IPS-11a (cell line): ENCODE measurements around the gene RNF220.
"Not testable (repeated sequence)": the region's sequence is repeated elsewhere in the genome, so short reads cannot be mapped to it uniquely, and the experiment has no call there.

Source experiments
- H3K4me3 ChIP-seq: one replicate; pipeline ENCODE4 v1.5.1; 2013; ENCODE audit warnings: low read depth, low read length, control low read depth

Gene RNF220

GRCh38 chr1:44695671-44696070 lies 290.6 kb downstream of the RNF220 start:
- no peak overlapping the region for H3K4me3 ChIP-seq

- H3K4me3 ChIP-seq: no peak overlapping the region
These were observed 291.0 kb downstream of the RNF220 start for GRCh38 chr1:44696101-44696500.

GRCh38 chr1:44696789-44697345 lies 291.8 kb downstream of the RNF220 start:
- no peak overlapping the region for H3K4me3 ChIP-seq

GRCh38 chr1:44698138-44698537 lies 293.1 kb downstream of the RNF220 start:
- H3K4me3 ChIP-seq: no peak overlapping the region

- not testable (repeated sequence) for H3K4me3 ChIP-seq
These were observed 294.3 kb downstream of the RNF220 start for GRCh38 chr1:44699375-44699774.

- H3K4me3 ChIP-seq: no peak overlapping the region
These were observed 295.5 kb downstream of the RNF220 start for GRCh38 chr1:44700573-44700972.

- H3K4me3 ChIP-seq: no peak overlapping the region
These were observed 296.1 kb downstream of the RNF220 start for GRCh38 chr1:44701141-44701573.
